Trophoblast cell (in vitro differentiated cells and primary cell): ENCODE data around the gene EPPIN.
"Not testable (repeated sequence)": the region's sequence is repeated elsewhere in the genome, so short reads cannot be mapped to it uniquely, and the experiment has no call there.

Experiments
- DNase-seq, 2 donors: peaks; one replicate each; pipeline ENCODE4 v3.0.0-alpha.2; 2016
- H2AFZ ChIP-seq: 2 replicates; pipeline ENCODE4 v1.6.1; 2013; ENCODE audit warnings: low read length, moderate library complexity, mild to moderate bottlenecking; ENCODE audit not compliant: insufficient read depth, poor library complexity
- H2AK5ac ChIP-seq: 2 replicates; pipeline ENCODE4 v1.6.1; 2013; ENCODE audit warnings: mild to moderate bottlenecking, low read length
- H2BK120ac ChIP-seq: 2 replicates; pipeline ENCODE4 v1.6.1; 2013; ENCODE audit warnings: low read length, mild to moderate bottlenecking, moderate library complexity; ENCODE audit not compliant: insufficient read depth, poor library complexity
- H2BK12ac ChIP-seq: 2 replicates; pipeline ENCODE4 v1.6.1; 2013; ENCODE audit warnings: mild to moderate bottlenecking, low read length, moderate library complexity
- H2BK5ac ChIP-seq: 2 replicates; pipeline ENCODE4 v1.6.1; 2013; ENCODE audit warnings: low read length, low read depth, moderate library complexity, mild to moderate bottlenecking; ENCODE audit not compliant: poor library complexity
- H3K14ac ChIP-seq: 2 replicates; pipeline ENCODE4 v1.6.1; 2013; ENCODE audit warnings: mild to moderate bottlenecking, low read length
- H3K18ac ChIP-seq: 2 replicates; pipeline ENCODE4 v1.6.1; 2013; ENCODE audit warnings: mild to moderate bottlenecking, low read length
- H3K23ac ChIP-seq: 2 replicates; pipeline ENCODE4 v1.6.1; 2013; ENCODE audit warnings: low read length
- H3K27ac ChIP-seq: 2 replicates; pipeline ENCODE4 v1.5.1; 2013; ENCODE audit warnings: low read depth, mild to moderate bottlenecking, inconsistent platforms, low read length, moderate library complexity
- H3K27me3 ChIP-seq: 2 replicates; pipeline ENCODE4 v1.6.1; 2013; ENCODE audit warnings: inconsistent platforms, mild to moderate bottlenecking, low read length, moderate library complexity; ENCODE audit not compliant: insufficient read depth
- H3K36me3 ChIP-seq, 2 experiments: 1 replicate in 1 of 2; 2 replicates in 1 of 2; pipeline ENCODE4 v1.6.1; 2013; ENCODE audit warnings: low read length in 2 of 2, mild to moderate bottlenecking in 2 of 2, moderate library complexity in 1 of 2; ENCODE audit not compliant: insufficient read depth in 2 of 2, control insufficient read depth in 1 of 2
- H3K4ac ChIP-seq: 2 replicates; pipeline ENCODE4 v1.6.1; 2013; ENCODE audit warnings: low read depth, mild to moderate bottlenecking, low read length, moderate library complexity
- H3K4me1 ChIP-seq, 2 experiments: 1 replicate in 1 of 2; 2 replicates in 1 of 2; pipeline ENCODE4 v1.6.1; 2013; ENCODE audit warnings: low read length in 2 of 2, mild to moderate bottlenecking in 2 of 2, moderate library complexity in 1 of 2; ENCODE audit not compliant: insufficient read depth in 2 of 2, control insufficient read depth in 1 of 2
- H3K4me2 ChIP-seq: 2 replicates; pipeline ENCODE4 v1.6.1; 2013; ENCODE audit warnings: inconsistent platforms, mild to moderate bottlenecking, low read length, moderate library complexity
- H3K4me3 ChIP-seq: 2 replicates; pipeline ENCODE4 v1.5.1; 2013; ENCODE audit warnings: mild to moderate bottlenecking, low read depth, low read length, inconsistent platforms
- H3K79me1 ChIP-seq: one replicate; pipeline ENCODE4 v1.6.1; 2013; ENCODE audit warnings: low read length
- H3K79me2 ChIP-seq: 2 replicates; pipeline ENCODE4 v1.6.1; 2013; ENCODE audit warnings: low read length, mild to moderate bottlenecking; ENCODE audit not compliant: control insufficient read depth, insufficient read depth, poor library complexity
- H3K9ac ChIP-seq: 2 replicates; pipeline ENCODE4 v1.6.1; 2013; ENCODE audit warnings: mild to moderate bottlenecking, low read length
- H3K9me3 ChIP-seq: 2 replicates; pipeline ENCODE4 v1.6.1; 2013; ENCODE audit warnings: low read depth, mild to moderate bottlenecking, control low read depth, inconsistent platforms, low read length; ENCODE audit not compliant: insufficient read depth
- H4K12ac ChIP-seq: 2 replicates; pipeline ENCODE4 v1.6.1; 2013; ENCODE audit warnings: low read depth, mild to moderate bottlenecking, low read length, moderate library complexity
- H4K8ac ChIP-seq: 2 replicates; pipeline ENCODE4 v1.6.1; 2013; ENCODE audit warnings: low read depth, mild to moderate bottlenecking, low read length, moderate library complexity
- H4K91ac ChIP-seq: one replicate; pipeline ENCODE4 v1.6.1; 2013; ENCODE audit warnings: low read depth, mild to moderate bottlenecking, low read length, moderate library complexity
- WGBS: extraction: QIAGEN DNeasy Blood & Tissue Kit; methylation state at CpG from one replicate; pipeline ENCODE4 v1.1.7; 2013; ENCODE audit warnings: missing lambda C conversion rate; ENCODE audit not compliant: insufficient read length, insufficient coverage; ENCODE audit errors: extremely low coverage; 5-methylcytosine and 5-hydroxymethylcytosine counted together

The EPPIN gene

DNA sequence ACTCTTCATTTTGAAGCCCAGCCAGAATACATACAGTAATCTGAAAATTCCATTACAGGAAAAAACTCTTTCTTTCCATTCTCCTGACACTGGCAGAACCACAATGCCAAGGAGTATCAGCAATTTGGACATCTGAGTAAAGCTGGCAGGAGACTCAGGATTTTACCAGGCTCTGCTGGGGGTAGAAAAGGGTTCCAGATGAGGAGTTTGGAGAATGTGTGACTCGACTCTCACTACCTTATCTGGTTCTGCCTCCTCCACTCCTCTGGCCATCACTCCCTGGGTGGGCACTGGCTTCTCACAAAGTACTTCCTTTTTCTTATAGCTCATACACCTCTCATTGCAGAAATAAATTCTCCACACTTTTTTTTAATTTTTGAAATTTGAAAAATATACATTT lies 42.5 kb upstream of the EPPIN start:
- Histone ChIP-seq H3K27me3 (no peaks in the 10 kb centered on the region), H3K14ac (no peak overlapping the region), H3K9me3 (no peaks in the 10 kb centered on the region), H4K8ac (no peak overlapping the region), H2BK12ac (no peak overlapping the region), H3K4ac (no peak overlapping the region), H3K79me2 (no peaks in the 10 kb centered on the region), H2AK5ac (no peak overlapping the region), H3K27ac (no peak overlapping the region), H2BK5ac (no peak overlapping the region), H3K4me2 (no peak overlapping the region), H4K91ac (no peak overlapping the region), H3K79me1 (no peaks in the 10 kb centered on the region), H4K12ac (no peak overlapping the region), H3K4me3 (no peak overlapping the region), H3K36me3 (no peaks in the 10 kb centered on the region), H3K9ac (no peak overlapping the region), H2AFZ (no peak overlapping the region), H3K23ac (no peak overlapping the region), H3K4me1 (no peaks in the 10 kb centered on the region), H3K18ac (no peak overlapping the region), H2BK120ac (no peak overlapping the region)
- WGBS = no CpG with 5 or more reads among the region's 1 CpG
- DNase-seq = no peak

DNA sequence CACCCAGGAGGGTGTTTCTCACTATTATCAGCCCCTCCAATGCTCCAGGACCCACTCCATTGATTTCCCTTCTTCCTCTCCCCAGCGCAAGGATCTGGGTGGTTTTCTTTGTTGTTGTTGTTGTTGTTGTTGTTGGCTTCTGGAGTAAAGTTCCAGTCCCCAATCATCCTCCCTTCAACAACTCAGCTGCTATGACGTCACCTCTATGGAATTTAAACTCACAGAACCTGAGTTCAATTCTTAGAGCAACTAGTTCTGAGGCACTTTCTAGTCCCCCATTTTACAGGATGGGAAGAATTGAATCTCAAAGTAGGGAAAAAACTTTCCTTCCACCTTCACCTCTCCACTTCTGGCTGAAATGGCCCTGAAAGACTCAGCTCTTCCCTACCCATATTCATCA lies 41.6 kb upstream of the EPPIN start:
- H3K18ac ChIP-seq = no peak overlapping the region
- H3K79me1 ChIP-seq = no peaks in the 10 kb centered on the region

DNA sequence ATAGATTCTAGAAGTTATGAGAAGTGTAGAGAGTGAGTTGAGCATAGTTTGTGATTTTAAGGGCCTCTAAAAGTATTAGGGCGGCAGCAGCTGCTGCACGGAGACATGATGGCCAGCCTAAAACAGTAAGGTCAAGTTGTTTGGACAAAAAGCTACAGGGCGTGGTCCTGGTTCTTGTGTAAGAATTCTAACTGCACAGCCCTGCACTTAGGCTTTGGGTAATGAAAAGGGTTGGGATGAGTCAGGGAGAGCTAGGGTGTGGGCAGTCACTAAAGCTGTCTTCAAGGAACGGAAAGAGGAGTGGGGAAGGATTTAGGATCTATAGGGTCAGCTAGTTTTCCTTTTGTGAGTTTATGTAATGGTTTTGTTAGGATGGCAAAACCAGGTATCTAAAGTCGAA lies 38.8 kb upstream of the EPPIN start:
- H2BK12ac ChIP-seq, H4K12ac ChIP-seq, DNase-seq, H3K79me1 ChIP-seq, H2BK120ac ChIP-seq, H3K4me1 ChIP-seq, H3K23ac ChIP-seq, H2BK5ac ChIP-seq, H3K18ac ChIP-seq, H3K9me3 ChIP-seq, H3K27ac ChIP-seq, H4K8ac ChIP-seq, H4K91ac ChIP-seq, H3K36me3 ChIP-seq, H3K14ac ChIP-seq, H3K79me2 ChIP-seq, H3K9ac ChIP-seq, H2AFZ ChIP-seq, H3K4ac ChIP-seq, H3K27me3 ChIP-seq, H2AK5ac ChIP-seq, H3K4me3 ChIP-seq, H3K4me2 ChIP-seq: not testable (repeated sequence)
- WGBS = no CpG with 5 or more reads among the region's 5 CpGs

More for the DNA sequence above, 41.6 kb upstream of the EPPIN start:
- Histone ChIP-seq H3K23ac (no peak overlapping the region), H4K12ac (no peak overlapping the region), H3K36me3 (no peaks in the 10 kb centered on the region), H2AFZ (no peak overlapping the region), H4K8ac (no peak overlapping the region), H3K27me3 (no peaks in the 10 kb centered on the region), H4K91ac (no peak overlapping the region), H3K4me3 (no peak overlapping the region), H3K9ac (no peak overlapping the region), H3K9me3 (no peaks in the 10 kb centered on the region), H2BK120ac (no peak overlapping the region), H3K14ac (no peak overlapping the region), H3K27ac (no peak overlapping the region), H3K4me2 (no peak overlapping the region), H3K79me2 (no peaks in the 10 kb centered on the region), H3K4me1 (no peaks in the 10 kb centered on the region), H2AK5ac (no peak overlapping the region), H3K4ac (no peak overlapping the region), H2BK12ac (no peak overlapping the region), H2BK5ac (no peak overlapping the region)
- WGBS = no CpG with 5 or more reads among the region's 2 CpGs
- DNase-seq = peak in 1 of 2 donors; percentile 37

DNA sequence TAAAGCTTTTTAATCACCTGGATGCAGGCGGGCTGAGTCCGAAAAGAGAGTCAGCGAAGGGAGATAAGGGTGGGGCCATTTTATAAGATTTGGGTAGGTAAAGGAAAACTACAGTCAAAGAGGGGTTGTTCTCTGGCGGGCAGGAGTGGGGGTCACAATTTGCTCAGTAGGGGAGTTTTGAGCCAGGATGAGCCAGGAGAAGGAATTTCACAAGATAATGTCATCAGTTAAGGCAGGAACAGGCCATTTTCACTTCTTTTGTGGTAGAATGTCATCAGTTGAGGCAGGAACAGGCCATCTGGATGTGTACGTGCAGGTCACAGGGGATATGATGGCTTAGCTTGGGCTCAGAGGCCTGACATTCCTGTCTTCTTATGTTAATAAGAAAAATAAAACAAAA lies 37.1 kb upstream of the EPPIN start:
- not testable (repeated sequence) for H3K4me3 ChIP-seq, H4K91ac ChIP-seq, H3K23ac ChIP-seq, H3K14ac ChIP-seq, H3K18ac ChIP-seq, H3K9ac ChIP-seq, H3K4ac ChIP-seq, H3K9me3 ChIP-seq, H3K79me2 ChIP-seq, H4K12ac ChIP-seq, H3K27me3 ChIP-seq, H3K79me1 ChIP-seq, H3K27ac ChIP-seq, H3K4me1 ChIP-seq, H4K8ac ChIP-seq, H2BK12ac ChIP-seq, H2BK120ac ChIP-seq, DNase-seq, H2AFZ ChIP-seq, H3K4me2 ChIP-seq, H2BK5ac ChIP-seq, H2AK5ac ChIP-seq, H3K36me3 ChIP-seq
- no CpG with 5 or more reads among the region's 5 CpGs for WGBS
